ENCODE measurements around the gene EVI5L.
A peak's percentile ranks its signal among the peaks of the same experiment; 100 is the strongest.

EVI5L gene

DNA sequence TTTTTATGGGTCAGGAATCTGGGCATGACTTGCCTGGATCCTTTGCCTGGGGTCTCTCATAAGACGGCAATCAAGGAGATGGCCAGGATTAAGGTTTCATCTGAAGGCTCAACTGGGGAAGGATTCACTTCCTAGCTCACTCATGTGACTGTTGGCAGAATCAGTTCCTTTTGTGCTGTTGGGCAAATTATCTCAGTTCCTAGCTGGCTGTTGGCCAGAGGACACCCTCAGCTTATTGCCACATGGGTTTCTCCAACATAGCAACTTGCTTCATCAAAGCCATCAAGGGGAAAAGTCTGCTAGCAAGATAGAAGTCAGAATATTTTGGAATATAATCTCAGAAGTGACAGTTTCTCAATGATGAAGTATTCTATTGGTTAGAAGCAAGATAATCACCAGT lies 12.2 kb upstream of the EVI5L start:
- DNase-seq (ENCODE audit: low spot score), result no peak

DNA sequence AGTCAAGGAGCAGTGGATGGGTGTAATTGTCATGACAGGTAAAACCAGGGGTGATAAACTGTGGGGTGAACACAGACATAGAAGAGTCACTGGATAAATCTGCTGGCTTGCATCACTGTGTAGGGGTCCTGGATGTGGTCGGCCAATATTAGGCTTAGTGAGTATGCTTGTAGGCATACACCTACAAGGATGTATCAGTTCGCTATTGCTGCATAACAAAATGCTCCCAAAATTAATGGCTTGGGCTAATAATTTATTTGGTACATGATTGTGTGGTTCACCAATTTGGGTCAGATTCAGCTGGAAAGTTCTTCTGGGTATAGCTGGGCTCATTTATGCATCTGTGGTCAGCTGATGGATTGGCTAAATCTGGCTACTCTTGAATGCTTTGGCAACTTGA lies 11.2 kb upstream of the EVI5L start:
- no peak for DNase-seq (ENCODE audit: low spot score)

- no peak for DNase-seq (ENCODE audit: low spot score)
These were observed 10.7 kb upstream of the EVI5L start for GRCh38 chr19:7819337-7819736.

DNA sequence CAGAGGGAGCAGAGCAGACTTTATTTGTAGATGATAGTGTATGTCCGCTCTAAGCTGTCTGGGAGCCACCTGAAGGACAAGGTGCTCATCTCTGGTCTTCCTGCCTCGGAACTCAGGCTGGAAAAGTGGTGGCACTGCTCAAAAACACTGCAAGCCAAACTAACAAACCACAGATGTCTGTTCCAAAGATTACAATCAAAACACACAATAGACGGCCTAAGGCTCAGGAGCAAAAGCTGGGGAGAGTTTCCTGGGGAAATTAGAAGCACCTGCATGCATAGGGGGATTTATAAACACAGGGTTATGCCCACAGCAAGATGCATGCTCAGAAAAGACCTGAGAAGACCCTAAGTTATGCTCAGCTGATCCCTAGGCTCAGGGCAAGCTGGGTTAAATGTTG lies 9.4 kb upstream of the EVI5L start:
- DNase-seq (ENCODE audit: low spot score), result no peak

GRCh38 chr19:7822910-7823515 lies 7.0 kb upstream of the EVI5L start:
- no peak for DNase-seq (ENCODE audit: low spot score)

DNA sequence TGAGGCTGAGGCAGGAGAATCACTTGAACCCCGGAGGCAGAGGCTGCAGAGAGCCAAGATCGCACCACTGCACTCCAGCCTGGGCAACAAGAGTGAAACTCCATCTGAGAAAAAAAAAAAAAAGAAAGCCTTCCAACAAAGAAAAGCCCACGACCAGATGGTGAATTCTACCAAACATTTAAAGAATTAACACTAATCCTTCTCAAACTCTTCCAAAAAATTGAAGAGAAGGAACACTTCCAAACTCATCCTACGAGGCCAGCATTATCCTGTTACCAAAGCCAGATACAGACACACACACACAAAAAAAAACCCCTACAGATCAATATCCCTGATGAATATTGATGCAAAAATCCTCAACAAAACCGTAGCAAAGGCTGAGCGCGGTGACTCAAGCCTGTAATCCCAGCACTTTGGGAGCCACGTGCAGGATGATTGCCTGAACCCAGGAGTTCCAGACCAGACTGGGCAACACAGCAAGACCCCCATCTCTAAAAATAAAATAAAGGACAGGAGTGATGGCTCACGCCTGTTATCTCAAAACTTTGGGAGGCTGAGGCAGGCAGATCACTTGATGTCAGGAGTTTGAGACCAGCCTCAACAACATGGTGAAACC lies 6.2 kb upstream of the EVI5L start:
- DNase-seq (ENCODE audit: low spot score), result no peak

GRCh38 chr19:7829166-7829520 lies 875 bp upstream of the EVI5L start:
- no peak for DNase-seq (ENCODE audit: low spot score)

- no peak for DNase-seq (ENCODE audit: low spot score)
These were observed 304 bp downstream of the EVI5L start for GRCh38 chr19:7830272-7830771.

GRCh38 chr19:7830823-7831222 lies 805 bp downstream of the EVI5L start:
- no peak for DNase-seq (ENCODE audit: low spot score)

DNA sequence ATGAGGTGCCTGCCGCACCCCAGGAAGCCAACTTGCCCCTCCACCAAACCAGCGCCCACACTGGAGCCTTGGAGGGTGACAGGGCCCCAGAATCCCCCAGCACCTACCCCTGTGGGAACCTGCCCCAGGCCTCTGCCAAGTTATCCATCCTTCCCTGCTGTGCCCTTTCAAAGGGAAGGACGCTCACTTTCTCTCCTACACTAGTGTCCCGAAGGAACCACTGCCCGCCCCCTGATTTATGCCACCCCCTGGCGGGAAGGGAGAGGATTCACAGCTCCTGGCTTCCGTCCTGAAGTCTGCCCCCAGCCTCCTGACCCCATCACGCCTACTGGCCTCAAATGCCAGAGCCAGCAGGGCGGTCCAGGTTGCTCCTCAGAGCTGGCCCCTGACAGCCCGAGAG lies 1.4 kb downstream of the EVI5L start:
- peak; percentile 60 for DNase-seq (ENCODE audit: low spot score)

GRCh38 chr19:7832009-7832408 lies 2.0 kb downstream of the EVI5L start:
- no peak for DNase-seq (ENCODE audit: low spot score)

- no peak for DNase-seq (ENCODE audit: low spot score)
These were observed 2.8 kb downstream of the EVI5L start for GRCh38 chr19:7832781-7833180.

GRCh38 chr19:7833225-7834099 lies 3.4 kb downstream of the EVI5L start:
- DNase-seq (ENCODE audit: low spot score), result peak; percentile 32

DNA sequence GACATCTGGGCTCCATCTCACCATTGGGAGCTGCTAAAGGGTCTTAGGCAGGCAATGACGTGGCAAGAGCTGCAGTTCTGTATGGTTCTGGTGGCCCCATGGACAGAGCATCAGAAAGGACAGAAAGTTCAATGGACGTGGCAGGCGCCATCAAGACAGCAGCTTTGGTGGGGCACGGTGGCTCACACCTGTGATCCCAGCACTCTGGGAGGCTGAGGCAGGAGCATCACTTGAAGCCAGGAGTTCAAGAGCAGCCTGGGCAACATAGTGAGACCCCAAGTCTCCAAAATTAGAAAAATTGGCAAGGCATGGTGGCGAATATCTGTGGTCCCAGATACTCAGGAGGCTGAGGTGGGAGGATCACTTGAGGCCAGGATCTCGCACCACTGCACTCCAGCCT lies 9.5 kb downstream of the EVI5L start:
- no peak for DNase-seq (ENCODE audit: low spot score)

DNA sequence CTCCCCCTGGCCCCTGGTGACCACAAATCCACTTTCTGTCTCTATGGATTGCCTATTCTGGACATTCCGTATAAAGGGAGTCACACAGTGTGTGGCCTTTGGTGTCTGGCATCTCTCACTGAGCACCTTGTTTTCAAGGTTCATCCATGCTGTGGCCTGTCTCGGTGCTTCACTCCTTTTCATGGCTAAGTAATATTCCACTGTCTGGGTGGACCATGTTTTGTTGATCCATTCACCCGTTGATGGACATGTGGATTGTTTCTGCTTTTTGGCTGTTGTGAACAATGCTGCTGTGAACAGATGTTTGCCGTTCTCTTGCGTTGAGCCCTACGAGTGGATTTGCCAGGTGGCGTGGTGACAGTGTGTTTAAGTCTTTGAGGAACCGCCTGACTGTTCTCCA lies 10.6 kb downstream of the EVI5L start:
- no peak for DNase-seq (ENCODE audit: low spot score)

GRCh38 chr19:7841751-7842660 lies 12.0 kb downstream of the EVI5L start:
- no peak for DNase-seq (ENCODE audit: low spot score)

- no peak for DNase-seq (ENCODE audit: low spot score)
These were observed 12.8 kb downstream of the EVI5L start for GRCh38 chr19:7842661-7843294.

GRCh38 chr19:7843521-7843920 lies 13.5 kb downstream of the EVI5L start:
- DNase-seq (ENCODE audit: low spot score), result no peak

GRCh38 chr19:7844405-7844804 lies 14.4 kb downstream of the EVI5L start:
- DNase-seq (ENCODE audit: low spot score), result no peak

DNA sequence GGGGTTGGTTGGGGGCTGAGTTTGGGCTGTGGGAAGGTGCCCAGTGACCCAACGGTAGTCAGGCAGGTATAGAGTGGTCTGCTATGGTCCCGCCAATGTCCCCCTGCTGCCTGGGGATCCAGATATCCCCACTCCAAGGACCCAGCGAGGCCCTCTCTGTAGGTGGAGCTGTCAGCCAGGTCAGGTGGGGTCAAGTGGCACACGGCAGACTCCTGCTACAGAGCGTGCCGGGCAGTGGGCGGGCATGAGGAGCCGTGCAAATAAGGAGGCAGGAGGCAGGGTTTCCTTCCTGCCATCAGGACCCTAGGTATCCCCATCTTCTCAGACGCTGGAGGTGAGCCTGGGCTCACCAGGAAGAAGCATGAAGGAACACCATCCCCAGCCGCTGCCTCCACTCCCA lies 14.9 kb downstream of the EVI5L start:
- DNase-seq (ENCODE audit: low spot score), result no peak

DNA sequence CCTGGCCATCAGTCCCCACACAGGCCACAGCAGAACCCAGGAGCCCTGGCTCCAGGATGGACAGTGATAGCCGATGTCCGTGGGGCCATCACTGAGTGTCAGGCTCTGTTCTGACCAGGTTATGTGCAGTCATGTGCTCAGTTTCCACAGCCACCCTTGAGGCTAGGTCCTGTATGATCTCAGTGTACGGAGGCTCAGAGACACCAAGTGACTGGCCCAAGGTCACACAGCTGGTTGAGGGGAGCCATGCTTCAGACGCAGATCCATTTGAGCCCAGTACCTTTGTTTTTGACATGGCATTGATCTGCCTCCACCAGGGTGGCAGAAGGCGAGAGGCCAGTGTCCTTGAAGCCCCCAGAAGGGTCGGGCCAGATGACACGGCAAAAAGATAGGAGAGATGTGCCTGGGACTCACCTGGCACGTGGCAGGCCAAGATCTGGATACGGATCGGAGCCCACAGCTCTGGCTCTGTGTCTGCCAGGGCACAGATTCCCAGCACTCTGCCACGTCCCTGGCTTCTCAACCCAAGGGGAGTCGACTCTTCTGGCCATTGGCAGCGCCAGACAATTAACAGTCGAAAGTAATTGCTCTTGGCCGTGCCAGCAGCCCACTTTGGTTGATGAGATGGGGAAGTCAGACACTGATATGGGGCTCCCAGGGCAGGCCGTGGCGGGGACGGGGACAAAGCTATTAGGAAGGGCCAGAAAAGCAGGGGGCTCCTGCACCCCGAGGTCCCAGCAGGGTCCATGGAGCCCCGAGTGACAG lies 15.6 kb downstream of the EVI5L start:
- no peak for DNase-seq (ENCODE audit: low spot score)

All from kidney tubule cell (primary cell).